ENCODE measurements around the gene IL1R2. TPM values are rescaled to one million over a fixed set of nuclear protein-coding genes. Genes with fewer than 3 reads are reported as not detected.
A peak's percentile ranks its signal among the peaks of the same experiment; 100 is the strongest.

The IL1R2 gene
- total and polyA plus RNA-seq, 3 donors from 2014 or later = 2.2 to 3.7 (median 2.7) TPM

DNA sequence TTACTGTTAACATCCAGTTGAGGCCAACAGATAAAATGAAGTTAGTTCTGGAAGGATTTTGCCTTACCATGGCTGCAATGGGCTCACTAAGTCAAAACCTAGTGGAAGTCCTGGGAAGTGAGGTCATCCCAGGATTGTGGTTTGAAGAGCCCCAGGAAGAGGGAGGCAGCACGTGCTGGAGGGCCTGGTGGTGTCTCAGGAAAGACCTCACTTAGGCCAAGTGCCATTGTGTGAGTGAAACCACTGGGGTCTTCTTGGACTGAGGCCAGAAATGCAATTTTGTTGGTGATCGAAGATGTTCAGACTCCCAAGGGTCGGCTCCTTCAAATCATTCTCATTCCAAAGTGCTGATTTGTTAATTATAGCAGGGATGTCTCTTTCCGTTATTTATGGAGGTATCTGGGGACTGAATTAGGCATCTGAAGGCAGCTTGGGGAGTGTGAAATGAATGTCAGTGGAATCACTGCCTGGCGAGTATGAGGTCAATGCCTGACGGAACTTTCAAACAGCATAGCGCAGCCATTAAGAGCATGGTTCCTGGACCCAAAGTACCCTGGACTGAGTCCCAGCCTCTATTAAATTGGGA lies 60.0 kb downstream of the IL1R2 start:
- DNase-seq = no peak
- Histone ChIP-seq H3K27me3 (no peaks in the 10 kb centered on the region), H3K9me3 (no peaks in the 10 kb centered on the region), H3K36me3 (ENCODE audit: low read depth, missing control alignments) (no peaks in the 10 kb centered on the region), H3K27ac (peak overlapping the region; percentile 31 to 75), H3K4me3 (no peak overlapping the region), H3K4me1 (peaks cover 33% of the 10 kb centered on the region)
- TF ChIP-seq POLR2A (IDR thresholded peaks at IDR 0.05) = no peak
- TF ChIP-seq, protein P1, sequence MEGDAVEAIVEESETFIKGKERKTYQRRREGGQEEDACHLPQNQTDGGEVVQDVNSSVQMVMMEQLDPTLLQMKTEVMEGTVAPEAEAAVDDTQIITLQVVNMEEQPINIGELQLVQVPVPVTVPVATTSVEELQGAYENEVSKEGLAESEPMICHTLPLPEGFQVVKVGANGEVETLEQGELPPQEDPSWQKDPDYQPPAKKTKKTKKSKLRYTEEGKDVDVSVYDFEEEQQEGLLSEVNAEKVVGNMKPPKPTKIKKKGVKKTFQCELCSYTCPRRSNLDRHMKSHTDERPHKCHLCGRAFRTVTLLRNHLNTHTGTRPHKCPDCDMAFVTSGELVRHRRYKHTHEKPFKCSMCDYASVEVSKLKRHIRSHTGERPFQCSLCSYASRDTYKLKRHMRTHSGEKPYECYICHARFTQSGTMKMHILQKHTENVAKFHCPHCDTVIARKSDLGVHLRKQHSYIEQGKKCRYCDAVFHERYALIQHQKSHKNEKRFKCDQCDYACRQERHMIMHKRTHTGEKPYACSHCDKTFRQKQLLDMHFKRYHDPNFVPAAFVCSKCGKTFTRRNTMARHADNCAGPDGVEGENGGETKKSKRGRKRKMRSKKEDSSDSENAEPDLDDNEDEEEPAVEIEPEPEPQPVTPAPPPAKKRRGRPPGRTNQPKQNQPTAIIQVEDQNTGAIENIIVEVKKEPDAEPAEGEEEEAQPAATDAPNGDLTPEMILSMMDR (IDR thresholded peaks at IDR 0.05) = no peak
- intact Hi-C loops (cut with DNase I; ENCODE audit: low total_unique reads) = no loop called here
- WGBS, 2 donors = 51 to 59% methylated on average over 7 of the region's 7 CpGs

DNA sequence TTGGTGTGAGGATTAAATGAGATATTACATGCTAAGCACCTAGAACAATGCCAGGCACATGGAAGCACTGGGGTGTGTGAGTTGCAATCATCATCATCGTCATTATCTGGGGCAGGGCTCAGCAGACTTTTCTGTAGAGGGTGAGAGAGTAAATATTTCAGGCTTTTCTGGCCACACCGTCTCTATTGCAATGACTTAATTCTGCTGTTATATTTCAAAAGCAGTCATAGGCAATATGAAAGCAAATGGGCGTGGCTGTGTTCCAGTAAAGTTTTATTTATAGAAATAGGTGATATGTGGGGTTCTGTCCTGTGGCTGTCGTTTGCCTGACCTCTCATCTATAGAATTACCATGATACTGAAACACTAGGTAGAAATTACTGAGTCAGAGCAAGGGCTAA lies 60.6 kb downstream of the IL1R2 start:
- WGBS, 2 donors = 61 to 64% methylated on average over 4 of the region's 4 CpGs
- Histone ChIP-seq H3K9me3 (no peaks in the 10 kb centered on the region), H3K27me3 (no peaks in the 10 kb centered on the region), H3K36me3 (ENCODE audit: low read depth, missing control alignments) (no peaks in the 10 kb centered on the region), H3K4me3 (no peak overlapping the region), H3K4me1 (peaks cover 33% of the 10 kb centered on the region), H3K27ac (peak overlapping the region; percentile 31 to 75)
- intact Hi-C loops (cut with DNase I; ENCODE audit: low total_unique reads) = no loop called here
- DNase-seq = no peak
- TF ChIP-seq POLR2A (IDR thresholded peaks at IDR 0.05) = no peak
- TF ChIP-seq, protein P1 (IDR thresholded peaks at IDR 0.05) = no peak

DNA sequence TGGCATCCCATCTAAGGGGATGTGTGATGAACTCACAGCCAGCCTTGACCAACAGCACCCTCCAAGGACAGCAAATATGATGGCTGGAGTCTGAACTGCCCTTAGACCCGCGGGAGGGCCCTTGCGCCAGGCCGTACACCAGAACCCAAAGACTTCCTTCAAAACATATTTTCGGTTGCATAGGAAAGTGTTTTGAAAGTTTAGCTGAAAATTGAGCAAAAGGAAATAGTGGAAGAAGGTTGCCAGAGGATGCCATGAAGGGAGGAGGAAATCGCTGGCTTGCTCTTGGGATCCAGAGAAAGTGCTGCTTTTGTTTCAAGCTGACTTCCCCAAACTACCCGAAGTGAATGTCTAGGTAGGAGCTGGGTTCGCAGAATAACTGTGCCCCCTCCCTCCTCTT lies 61.3 kb downstream of the IL1R2 start:
- Histone ChIP-seq H3K9me3 (no peaks in the 10 kb centered on the region), H3K4me3 (no peak overlapping the region), H3K4me1 (peaks cover 41% of the 10 kb centered on the region), H3K36me3 (ENCODE audit: low read depth, missing control alignments) (no peaks in the 10 kb centered on the region), H3K27me3 (no peaks in the 10 kb centered on the region), H3K27ac (peak overlapping the region in 1 of 2 donors; percentile 75)
- TF ChIP-seq POLR2A (IDR thresholded peaks at IDR 0.05) = no peak
- TF ChIP-seq, protein P1 (IDR thresholded peaks at IDR 0.05) = no peak
- intact Hi-C loops (cut with DNase I; ENCODE audit: low total_unique reads) = no loop called here
- WGBS, 2 donors = 84 to 88% methylated on average over 8 of the region's 8 CpGs
- DNase-seq = no peak

DNA sequence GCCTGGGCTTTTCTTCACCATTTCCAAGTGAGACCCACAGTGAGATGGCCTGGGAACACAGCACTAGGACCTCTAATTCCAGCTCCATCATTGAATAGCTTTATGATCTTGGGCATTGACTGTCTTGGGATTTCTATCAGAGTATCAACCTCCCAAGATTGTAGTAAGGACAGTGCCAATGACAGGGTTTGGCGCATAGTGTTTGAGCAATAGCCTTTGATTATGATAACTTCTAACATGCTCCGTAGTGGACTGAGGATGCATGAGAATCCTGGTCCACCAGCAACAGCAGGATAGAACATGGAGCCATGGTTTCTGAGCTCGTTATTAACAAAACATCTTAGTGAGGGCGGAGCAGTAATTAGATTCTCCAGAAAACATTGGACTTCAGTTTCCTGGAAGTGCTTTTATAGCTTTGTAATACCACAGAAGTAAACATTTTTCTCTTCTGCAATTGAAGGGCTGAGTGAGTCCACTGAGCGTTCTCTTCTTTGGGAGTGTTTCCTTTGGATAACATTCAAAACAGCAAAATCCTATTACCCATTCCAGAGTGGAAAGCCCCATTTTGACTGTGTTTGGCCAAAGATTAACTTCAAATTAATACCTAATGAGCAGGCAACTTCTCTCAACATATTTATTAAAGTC lies 63.7 kb downstream of the IL1R2 start:
- Histone ChIP-seq H3K36me3 (ENCODE audit: low read depth, missing control alignments) (no peaks in the 10 kb centered on the region), H3K27ac (peak overlapping the region in 1 of 2 donors; percentile 64), H3K27me3 (no peaks in the 10 kb centered on the region), H3K4me1 (peaks cover 40% of the 10 kb centered on the region), H3K4me3 (no peak overlapping the region), H3K9me3 (no peaks in the 10 kb centered on the region)
- TF ChIP-seq, protein P1 (IDR thresholded peaks at IDR 0.05) = no peak
- no peak for TF ChIP-seq POLR2A (IDR thresholded peaks at IDR 0.05)
- intact Hi-C loops (cut with DNase I; ENCODE audit: low total_unique reads) = no loop called here
- DNase-seq = no peak
- WGBS, 2 donors = 50 to 71% methylated on average over 5 of the region's 5 CpGs

All from testis (tissue), 3 donors.